Measurements from ENCODE around the gene SLC10A7. TPM values are rescaled to one million over a fixed set of nuclear protein-coding genes. Genes with fewer than 3 reads are reported as not detected.
"Not testable (repeated sequence)": the region's sequence is repeated elsewhere in the genome, so short reads cannot be mapped to it uniquely, and the experiment has no call there.

SLC10A7 gene
- total RNA-seq, 1 experiment from 2014 or later: 3.8 TPM

DNA sequence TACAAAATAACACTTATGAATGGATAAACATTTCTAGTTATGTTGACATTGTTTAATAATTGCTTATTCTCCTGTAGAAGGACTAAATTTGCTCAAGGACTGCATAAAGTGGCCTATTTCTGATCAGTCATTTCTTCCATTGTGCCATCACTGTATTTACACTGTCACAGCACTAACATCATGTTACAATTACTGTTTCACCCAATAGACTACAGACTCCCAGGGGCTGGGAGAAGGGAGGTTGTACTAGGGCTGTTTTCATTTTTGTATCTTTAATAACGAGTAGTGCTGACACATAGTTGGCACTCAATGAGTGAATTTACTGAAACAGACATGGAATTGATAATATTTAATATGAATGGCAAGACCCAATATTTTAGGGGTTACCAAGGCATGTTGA lies 139.5 kb downstream of the SLC10A7 start:
- Histone ChIP-seq H3K4me3 (ENCODE audit: insufficient read depth, low read depth, low read length) (no peak overlapping the region), H3K27me3 (ENCODE audit: control insufficient read depth, insufficient read depth, low read length) (no peaks in the 10 kb centered on the region), H3K36me3 (replicated peaks; ENCODE audit: control insufficient read depth, insufficient read depth, low read length) (no peaks in the 10 kb centered on the region)
- no peak for DNase-seq

DNA sequence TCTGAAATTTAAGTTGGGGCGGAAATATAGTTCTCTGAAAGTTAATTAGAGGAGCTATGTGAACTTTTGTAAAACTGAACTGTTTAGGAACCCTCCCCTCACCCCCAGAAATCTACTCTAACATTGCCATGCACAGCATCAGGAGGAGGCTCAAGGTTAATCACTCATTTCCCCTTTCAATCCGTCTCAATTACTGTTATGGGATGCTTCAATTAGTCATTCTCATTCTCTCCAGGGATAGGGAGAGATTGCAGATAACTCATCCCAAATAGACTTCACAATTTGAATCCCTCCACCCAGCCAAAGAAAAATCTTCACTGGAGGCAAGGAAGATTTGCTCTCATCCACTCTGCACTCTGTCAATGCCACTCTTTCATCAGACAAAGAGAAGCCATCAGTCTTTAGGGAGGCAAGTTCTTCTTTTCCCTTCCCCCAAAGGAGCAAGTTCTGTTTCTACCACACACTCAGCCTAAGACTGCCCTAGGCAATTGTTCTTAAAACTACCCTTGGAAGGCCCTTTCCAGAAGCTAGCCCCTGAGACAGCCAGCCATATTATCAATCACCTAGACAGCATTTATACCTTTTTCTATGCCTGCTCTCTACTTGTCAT lies 140.4 kb downstream of the SLC10A7 start:
- no peak overlapping the region for H3K4me3 ChIP-seq (ENCODE audit: insufficient read depth, low read depth, low read length)
- H3K36me3 ChIP-seq (replicated peaks; ENCODE audit: control insufficient read depth, insufficient read depth, low read length): no peaks in the 10 kb centered on the region
- H3K27me3 ChIP-seq (ENCODE audit: control insufficient read depth, insufficient read depth, low read length): no peaks in the 10 kb centered on the region
- peak; percentile 1 for DNase-seq

DNA sequence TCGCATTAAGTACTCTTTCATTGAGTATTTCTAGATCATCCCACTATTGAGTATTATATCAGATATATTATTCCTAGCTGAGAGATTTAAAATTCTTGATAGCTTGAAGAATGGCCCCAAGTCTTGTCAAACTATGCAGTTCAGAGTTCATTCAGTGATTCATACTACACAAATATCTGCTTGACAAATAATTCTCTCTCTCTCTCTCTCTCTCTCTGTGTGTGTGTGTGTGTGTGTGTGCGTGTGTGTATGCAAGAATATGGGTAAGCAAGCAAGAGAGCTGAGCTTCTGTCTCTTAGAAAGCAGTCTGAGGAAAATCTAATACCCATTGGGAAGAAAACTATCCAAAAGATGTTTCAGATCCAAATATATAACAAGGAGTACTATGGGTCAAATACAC lies 142.0 kb downstream of the SLC10A7 start:
- no peak for DNase-seq
- H3K36me3 ChIP-seq (replicated peaks; ENCODE audit: control insufficient read depth, insufficient read depth, low read length): no peaks in the 10 kb centered on the region
- no peaks in the 10 kb centered on the region for H3K27me3 ChIP-seq (ENCODE audit: control insufficient read depth, insufficient read depth, low read length)
- no peak overlapping the region for H3K4me3 ChIP-seq (ENCODE audit: insufficient read depth, low read depth, low read length)

DNA sequence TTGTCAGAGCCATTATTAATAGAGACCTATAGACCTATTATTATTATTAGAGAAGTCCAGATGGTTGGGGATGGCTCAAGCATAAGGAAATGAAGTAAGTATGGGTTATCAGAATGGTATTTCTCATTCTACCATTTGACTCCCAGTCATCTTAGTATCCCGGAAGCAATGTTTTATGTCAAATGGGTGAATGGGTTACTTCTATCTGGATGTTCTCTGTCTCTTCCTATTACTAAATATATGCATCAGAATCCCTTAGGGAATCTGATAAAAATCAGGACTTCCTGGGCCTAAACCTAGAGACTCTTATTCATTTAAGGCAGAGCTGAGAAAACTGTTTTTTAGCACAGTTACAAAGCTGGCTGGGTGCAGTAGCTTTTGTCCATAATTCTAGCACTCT lies 149.9 kb downstream of the SLC10A7 start:
- H3K27me3 ChIP-seq (ENCODE audit: control insufficient read depth, insufficient read depth, low read length): no peaks in the 10 kb centered on the region
- no peak for DNase-seq
- H3K4me3 ChIP-seq (ENCODE audit: insufficient read depth, low read depth, low read length): no peak overlapping the region
- no peaks in the 10 kb centered on the region for H3K36me3 ChIP-seq (replicated peaks; ENCODE audit: control insufficient read depth, insufficient read depth, low read length)

DNA sequence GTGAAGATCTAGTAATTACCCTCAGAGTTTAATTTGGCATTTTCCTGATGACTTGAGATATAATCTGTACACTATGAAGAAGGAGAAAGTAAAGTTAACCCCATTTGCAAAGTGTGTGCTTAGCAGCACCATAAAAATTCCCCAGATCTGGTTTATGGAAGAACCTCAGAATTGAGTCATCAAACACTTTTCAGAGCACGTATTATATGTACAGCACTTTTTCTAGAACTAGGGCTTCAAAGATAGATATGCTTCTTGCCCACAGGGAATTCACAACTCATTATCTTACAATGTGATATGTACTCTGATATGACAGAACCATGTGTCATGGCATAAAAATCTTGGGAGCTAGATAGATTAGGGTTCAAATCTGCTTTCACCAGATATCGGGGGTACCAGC lies 150.9 kb downstream of the SLC10A7 start:
- no peak for DNase-seq
- Histone ChIP-seq H3K27me3 (ENCODE audit: control insufficient read depth, insufficient read depth, low read length) (no peaks in the 10 kb centered on the region), H3K4me3 (ENCODE audit: insufficient read depth, low read depth, low read length) (no peak overlapping the region), H3K36me3 (replicated peaks; ENCODE audit: control insufficient read depth, insufficient read depth, low read length) (no peaks in the 10 kb centered on the region)

DNA sequence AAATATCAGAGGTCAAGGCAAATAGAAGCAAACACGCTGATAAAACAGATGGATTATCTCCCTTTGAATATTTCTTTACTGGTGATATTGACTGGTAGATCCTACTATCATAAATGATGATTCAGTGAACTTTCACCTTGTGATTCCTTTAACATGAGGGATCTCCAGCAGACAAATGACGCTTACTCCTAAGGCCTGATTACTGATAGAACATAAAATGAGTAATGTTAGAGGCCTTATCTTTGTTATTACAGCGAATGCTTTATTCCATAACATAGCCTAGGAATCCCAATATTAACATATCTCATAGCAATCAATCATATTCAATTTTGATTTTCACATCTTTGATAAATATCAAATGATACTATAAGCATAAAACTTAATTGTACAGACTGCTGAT lies 152.3 kb downstream of the SLC10A7 start:
- Histone ChIP-seq H3K36me3 (replicated peaks; ENCODE audit: control insufficient read depth, insufficient read depth, low read length) (no peaks in the 10 kb centered on the region), H3K4me3 (ENCODE audit: insufficient read depth, low read depth, low read length) (no peak overlapping the region), H3K27me3 (ENCODE audit: control insufficient read depth, insufficient read depth, low read length) (no peaks in the 10 kb centered on the region)
- no peak for DNase-seq

DNA sequence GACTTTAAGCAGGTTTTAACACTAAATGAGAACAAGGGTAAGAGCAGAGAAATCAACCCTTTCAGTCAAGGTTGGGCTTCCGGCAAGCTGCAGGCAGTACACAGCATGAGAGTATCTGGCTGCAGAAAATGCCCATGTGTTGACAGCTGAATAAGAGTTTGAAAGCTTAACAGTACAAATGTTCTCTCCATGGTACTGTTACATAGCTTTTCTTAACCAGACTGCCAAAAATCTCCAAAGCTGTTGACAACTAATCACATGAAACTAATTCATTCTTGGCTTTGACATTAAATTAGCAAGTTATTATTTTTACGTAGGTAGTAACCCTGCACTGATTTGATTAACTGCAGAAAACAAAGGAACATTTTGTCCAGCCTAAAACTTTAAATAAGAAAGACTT lies 153.5 kb downstream of the SLC10A7 start:
- Histone ChIP-seq H3K36me3 (replicated peaks; ENCODE audit: control insufficient read depth, insufficient read depth, low read length) (no peaks in the 10 kb centered on the region), H3K27me3 (ENCODE audit: control insufficient read depth, insufficient read depth, low read length) (no peaks in the 10 kb centered on the region), H3K4me3 (ENCODE audit: insufficient read depth, low read depth, low read length) (no peak overlapping the region)
- no peak for DNase-seq

DNA sequence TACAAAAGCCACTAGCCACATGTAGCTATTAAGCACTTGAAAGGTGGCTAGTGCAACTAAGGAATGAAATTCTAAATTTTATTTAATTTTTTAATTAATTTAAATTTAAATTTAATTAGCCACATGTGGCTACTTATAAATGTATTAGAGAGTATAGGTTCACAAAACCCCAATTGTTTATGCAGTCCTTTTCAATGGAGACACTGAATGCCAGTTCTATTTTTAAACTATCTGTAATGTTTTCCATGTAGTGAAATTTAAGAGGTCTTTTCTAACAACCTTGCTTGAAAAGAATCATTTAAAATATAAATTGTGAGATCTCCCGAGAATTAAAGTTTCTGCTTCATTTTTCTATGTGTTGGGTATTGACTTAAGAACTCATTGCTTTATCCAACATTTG lies 154.4 kb downstream of the SLC10A7 start:
- H3K4me3 ChIP-seq (ENCODE audit: insufficient read depth, low read depth, low read length): no peak overlapping the region
- no peak for DNase-seq

DNA sequence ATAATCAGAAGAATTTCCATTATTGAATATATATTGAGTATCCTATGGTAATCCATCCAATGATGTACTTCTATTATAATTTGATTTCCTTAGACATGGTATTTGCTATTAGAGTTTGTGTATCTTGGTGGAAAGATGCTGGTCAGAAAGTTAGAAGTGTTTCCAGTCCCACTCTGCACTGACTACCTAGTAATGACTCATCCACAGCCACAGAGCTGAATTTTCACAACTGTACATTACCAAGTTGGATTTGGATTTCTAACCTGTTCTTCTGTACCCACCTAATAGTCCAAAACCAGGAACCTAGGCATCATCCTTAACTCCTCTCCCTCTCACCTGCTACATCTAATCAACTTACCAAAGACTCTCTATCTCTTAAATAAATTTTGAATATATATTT lies 162.0 kb downstream of the SLC10A7 start:
- DNase-seq: no peak
- H3K36me3 ChIP-seq (replicated peaks; ENCODE audit: control insufficient read depth, insufficient read depth, low read length): no peaks in the 10 kb centered on the region
- H3K27me3 ChIP-seq (ENCODE audit: control insufficient read depth, insufficient read depth, low read length): no peaks in the 10 kb centered on the region
- H3K4me3 ChIP-seq (ENCODE audit: insufficient read depth, low read depth, low read length): no peak overlapping the region

More for the DNA sequence above, 154.4 kb downstream of the SLC10A7 start:
- H3K27me3 ChIP-seq (ENCODE audit: control insufficient read depth, insufficient read depth, low read length): no peaks in the 10 kb centered on the region
- H3K36me3 ChIP-seq (replicated peaks; ENCODE audit: control insufficient read depth, insufficient read depth, low read length): no peaks in the 10 kb centered on the region

DNA sequence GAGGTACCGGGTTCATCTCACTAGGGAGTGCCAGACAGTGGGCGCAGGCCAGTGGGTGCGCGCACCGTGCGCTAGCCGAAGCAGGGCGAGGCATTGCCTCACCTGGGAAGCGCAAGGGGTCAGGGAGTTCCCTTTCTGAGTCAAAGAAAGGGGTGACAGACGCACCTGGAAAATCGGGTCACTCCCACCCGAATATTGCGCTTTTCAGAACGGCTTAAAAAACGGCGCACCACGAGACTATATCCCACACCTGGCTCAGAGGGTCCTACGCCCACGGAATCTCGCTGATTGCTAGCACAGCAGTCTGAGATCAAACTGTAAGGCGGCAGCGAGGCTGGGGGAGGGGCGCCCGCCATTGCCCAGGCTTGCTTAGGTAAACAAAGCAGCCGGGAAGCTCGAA lies 171.6 kb downstream of the SLC10A7 start:
- DNase-seq; H3K27me3 ChIP-seq (ENCODE audit: control insufficient read depth, insufficient read depth, low read length); H3K36me3 ChIP-seq (replicated peaks; ENCODE audit: control insufficient read depth, insufficient read depth, low read length): not testable (repeated sequence)
- peak overlapping the region; percentile 24; the same call in 1 of the 2 replicates for H3K4me3 ChIP-seq (ENCODE audit: insufficient read depth, low read depth, low read length)

DNA sequence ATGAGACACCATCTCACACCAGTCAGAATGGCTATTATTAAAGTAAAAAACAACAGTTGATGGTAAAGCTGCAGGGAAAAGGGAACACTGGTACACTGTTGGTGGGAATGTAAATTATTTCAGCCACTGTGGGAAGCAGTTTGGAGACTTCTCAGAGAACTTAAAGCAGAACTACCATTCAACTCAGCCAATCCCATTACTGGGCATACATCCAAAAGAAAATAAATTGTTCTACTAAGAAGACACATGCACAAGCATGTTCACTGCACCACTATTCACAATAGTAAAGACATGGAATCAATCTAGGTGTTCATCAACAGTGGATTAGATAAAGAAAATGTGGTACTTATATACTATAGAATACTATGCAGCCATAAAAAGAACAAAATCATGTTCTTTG lies 172.4 kb downstream of the SLC10A7 start:
- H3K4me3 ChIP-seq (ENCODE audit: insufficient read depth, low read depth, low read length): no peak overlapping the region
- H3K27me3 ChIP-seq (ENCODE audit: control insufficient read depth, insufficient read depth, low read length): no peaks in the 10 kb centered on the region

DNA sequence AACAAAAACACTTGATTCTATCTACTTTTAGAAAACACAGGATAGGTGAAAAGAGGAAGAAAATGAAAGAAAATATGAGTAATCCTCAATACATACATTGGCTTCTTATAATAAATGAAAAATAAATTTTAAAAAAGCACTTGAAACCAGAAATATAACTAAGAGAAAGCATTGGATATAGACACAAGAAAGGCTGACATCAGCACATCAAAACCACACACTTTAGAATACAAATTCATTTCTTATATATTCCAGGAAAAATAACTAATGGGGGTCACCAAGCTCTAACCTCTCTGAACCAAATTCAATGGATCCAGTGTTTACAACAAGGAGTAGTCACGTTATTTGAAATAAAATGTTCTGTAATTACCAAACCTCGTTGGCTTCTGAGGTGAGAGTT lies 173.9 kb downstream of the SLC10A7 start:
- Histone ChIP-seq H3K4me3 (ENCODE audit: insufficient read depth, low read depth, low read length) (no peak overlapping the region), H3K36me3 (replicated peaks; ENCODE audit: control insufficient read depth, insufficient read depth, low read length) (no peaks in the 10 kb centered on the region), H3K27me3 (ENCODE audit: control insufficient read depth, insufficient read depth, low read length) (no peaks in the 10 kb centered on the region)
- DNase-seq: no peak

More for the DNA sequence above, 172.4 kb downstream of the SLC10A7 start:
- no peaks in the 10 kb centered on the region for H3K36me3 ChIP-seq (replicated peaks; ENCODE audit: control insufficient read depth, insufficient read depth, low read length)
- DNase-seq: no peak

DNA sequence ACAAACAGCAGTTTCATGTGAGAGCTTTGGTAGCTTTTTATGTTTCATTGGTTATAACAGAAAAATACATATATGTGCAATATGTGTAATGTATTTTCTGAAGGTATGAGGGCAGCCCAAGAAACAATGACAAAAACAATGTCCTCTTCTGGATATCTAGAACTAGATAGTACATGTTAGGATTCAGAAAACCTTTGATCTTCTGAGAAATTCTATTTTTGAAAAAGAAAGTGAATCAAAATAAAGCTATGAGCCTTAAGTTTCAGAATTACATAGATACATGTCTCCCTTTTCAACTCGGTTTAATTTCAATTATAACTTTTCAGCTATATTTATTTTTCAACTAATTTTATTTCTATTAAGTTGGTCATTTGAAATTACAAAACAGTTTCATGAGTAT lies 175.5 kb downstream of the SLC10A7 start:
- H3K4me3 ChIP-seq (ENCODE audit: insufficient read depth, low read depth, low read length): no peak overlapping the region
- H3K36me3 ChIP-seq (replicated peaks; ENCODE audit: control insufficient read depth, insufficient read depth, low read length): no peaks in the 10 kb centered on the region
- H3K27me3 ChIP-seq (ENCODE audit: control insufficient read depth, insufficient read depth, low read length): no peaks in the 10 kb centered on the region
- no peak for DNase-seq

DNA sequence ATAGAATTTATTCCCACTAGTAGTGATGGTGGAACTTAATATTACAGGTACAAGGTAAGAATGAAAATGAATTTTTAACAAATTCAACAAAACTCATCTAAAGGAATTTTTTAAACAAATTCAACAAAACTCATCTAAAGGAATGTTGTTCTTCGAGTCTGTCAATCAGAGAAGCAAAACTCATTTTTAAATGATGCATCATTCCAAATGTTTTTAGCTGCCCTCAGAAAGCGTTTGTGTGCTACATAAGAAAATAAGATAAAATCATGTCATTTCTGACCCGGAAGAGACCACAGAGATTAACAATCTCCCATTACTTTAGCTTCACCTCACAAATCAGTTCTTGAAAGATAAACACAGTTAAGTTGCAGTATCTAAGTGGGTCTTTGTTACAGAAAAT lies 178.0 kb downstream of the SLC10A7 start:
- Histone ChIP-seq H3K36me3 (replicated peaks; ENCODE audit: control insufficient read depth, insufficient read depth, low read length) (no peaks in the 10 kb centered on the region), H3K27me3 (ENCODE audit: control insufficient read depth, insufficient read depth, low read length) (no peaks in the 10 kb centered on the region), H3K4me3 (ENCODE audit: insufficient read depth, low read depth, low read length) (no peak overlapping the region)
- no peak for DNase-seq

DNA sequence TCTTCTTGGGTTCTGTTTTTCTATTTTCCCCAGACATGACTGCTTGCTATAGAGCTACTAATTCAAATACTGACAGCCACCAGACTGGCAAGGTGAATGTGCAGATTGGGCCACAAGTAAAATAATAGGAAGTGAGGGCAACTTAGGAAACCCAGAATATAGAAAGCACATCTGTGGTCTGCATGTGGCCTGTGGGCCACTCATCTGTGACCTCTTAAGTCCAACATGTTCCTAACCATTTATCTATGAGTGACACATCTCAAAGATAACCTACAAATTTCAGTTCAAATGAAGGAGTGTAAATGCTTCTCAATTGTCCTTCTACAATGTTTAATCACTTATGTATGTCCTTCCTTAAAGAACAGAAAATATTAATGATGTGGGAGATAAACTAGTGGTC lies 178.5 kb downstream of the SLC10A7 start:
- DNase-seq: no peak
- no peak overlapping the region for H3K4me3 ChIP-seq (ENCODE audit: insufficient read depth, low read depth, low read length)

DNA sequence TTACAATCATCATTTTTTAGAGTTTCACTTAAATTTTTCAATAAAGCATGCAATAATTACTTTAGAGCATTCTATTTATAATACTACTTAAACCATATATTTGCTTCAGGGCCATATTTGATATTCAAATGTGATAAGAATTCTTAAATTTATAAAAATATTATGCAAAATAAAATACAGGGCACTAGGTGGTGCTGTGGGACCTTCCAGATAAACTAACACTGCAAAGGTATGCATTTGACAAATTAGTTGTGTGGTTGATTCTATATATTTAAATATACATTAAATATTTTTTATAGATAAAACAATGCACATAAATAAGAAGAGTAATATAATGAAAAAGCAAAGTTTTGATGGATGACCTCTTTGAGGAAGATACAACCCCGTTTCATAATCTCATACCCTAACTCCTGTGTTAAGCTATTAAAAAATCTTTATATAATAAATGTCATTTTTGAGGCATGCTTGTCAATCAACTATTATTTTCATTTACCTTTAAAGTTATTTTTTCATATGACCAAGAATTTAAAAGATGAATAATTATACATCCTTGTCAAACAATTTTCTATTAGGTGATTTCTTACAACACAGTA lies 179.0 kb downstream of the SLC10A7 start:
- peak; percentile 11 for DNase-seq
- Histone ChIP-seq H3K27me3 (ENCODE audit: control insufficient read depth, insufficient read depth, low read length) (no peaks in the 10 kb centered on the region), H3K36me3 (replicated peaks; ENCODE audit: control insufficient read depth, insufficient read depth, low read length) (no peaks in the 10 kb centered on the region), H3K4me3 (ENCODE audit: insufficient read depth, low read depth, low read length) (no peak overlapping the region)

More for the DNA sequence above, 178.5 kb downstream of the SLC10A7 start:
- Histone ChIP-seq H3K27me3 (ENCODE audit: control insufficient read depth, insufficient read depth, low read length) (no peaks in the 10 kb centered on the region), H3K36me3 (replicated peaks; ENCODE audit: control insufficient read depth, insufficient read depth, low read length) (no peaks in the 10 kb centered on the region)

Data from H7 (cell line).